Measurements from ENCODE around the gene PDE4D.

The PDE4D gene

GRCh38 chr5:59732806-59733205, 160.7 kb downstream of the PDE4D start:
- no peak for DNase-seq

GRCh38 chr5:59732301-59732700, 161.2 kb downstream of the PDE4D start:
- no peak for DNase-seq

GRCh38 chr5:59731809-59732208, 161.7 kb downstream of the PDE4D start:
- DNase-seq, result no peak

GRCh38 chr5:59729820-59730219, 163.7 kb downstream of the PDE4D start:
- DNase-seq, result no peak

- no peak for DNase-seq
Measured at GRCh38 chr5:59729357-59729756, 164.2 kb downstream of the PDE4D start.

GRCh38 chr5:59728356-59728755, 165.2 kb downstream of the PDE4D start:
- no peak for DNase-seq

- no peak for DNase-seq
Measured at GRCh38 chr5:59727186-59727585, 166.3 kb downstream of the PDE4D start.

- no peak for DNase-seq
Measured at GRCh38 chr5:59725392-59725767, 168.1 kb downstream of the PDE4D start.

- DNase-seq, result peak; percentile 8 to 18
Measured at GRCh38 chr5:59724482-59725391, 168.8 kb downstream of the PDE4D start.

GRCh38 chr5:59722874-59723273, 170.7 kb downstream of the PDE4D start:
- no peak for DNase-seq

GRCh38 chr5:59721741-59722140, 171.8 kb downstream of the PDE4D start:
- no peak for DNase-seq

- no peak for DNase-seq
Measured at GRCh38 chr5:59720063-59720462, 173.5 kb downstream of the PDE4D start.

- DNase-seq, result no peak
Measured at GRCh38 chr5:59716966-59717500, 176.5 kb downstream of the PDE4D start.

- DNase-seq, result no peak
Measured at GRCh38 chr5:59716029-59716428, 177.5 kb downstream of the PDE4D start.

GRCh38 chr5:59715228-59715627, 178.3 kb downstream of the PDE4D start:
- no peak for DNase-seq

- no peak for DNase-seq
Measured at GRCh38 chr5:59713498-59713844, 180.1 kb downstream of the PDE4D start.

- no peak for DNase-seq
Measured at GRCh38 chr5:59712836-59713497, 180.6 kb downstream of the PDE4D start.

- DNase-seq, result no peak
Measured at GRCh38 chr5:59711310-59711709, 182.2 kb downstream of the PDE4D start.

- no peak for DNase-seq
Measured at GRCh38 chr5:59709846-59710245, 183.7 kb downstream of the PDE4D start.

GRCh38 chr5:59709346-59709821, 184.1 kb downstream of the PDE4D start:
- DNase-seq, result no peak

GRCh38 chr5:59704936-59705335, 188.6 kb downstream of the PDE4D start:
- no peak for DNase-seq

GRCh38 chr5:59703789-59704188, 189.7 kb downstream of the PDE4D start:
- no peak for DNase-seq

- no peak for DNase-seq
Measured at GRCh38 chr5:59698207-59699178, 195.0 kb downstream of the PDE4D start.
